AG04450 (cell line): ENCODE measurements around the gene PKN2. TPM values are rescaled to one million over a fixed set of nuclear protein-coding genes. Genes with fewer than 3 reads are reported as not detected.
A peak's percentile ranks its signal among the peaks of the same experiment; 100 is the strongest.

Experiments used
- CTCF ChIA-PET: fragments of 300-600, 350-600 bp; formaldehyde crosslinking; extraction: SDS; loops from one replicate; lab custom pipeline; 2022; ENCODE audit warnings: antibody characterized with exemption, inconsistent platforms; lab: Charles Lee
- POLR2A ChIA-PET: fragments of 350-600 bp; formaldehyde crosslinking; extraction: SDS; loops from one replicate; lab custom pipeline; 2021; ENCODE audit warnings: antibody characterized with exemption, inconsistent platforms; lab: Yijun Ruan, JAX
- DNase-seq: peaks from one replicate; pipeline ENCODE4 v3.0.0-alpha.2; 2011; ENCODE audit warnings: low read depth, low spot score
- H3K27ac ChIP-seq: one replicate; pipeline ENCODE4 v1.5.1; 2012; ENCODE audit warnings: low read depth, low read length, control low read depth
- H3K27me3 ChIP-seq: one replicate; pipeline ENCODE4 v1.6.0; 2012; ENCODE audit warnings: low read length; ENCODE audit not compliant: control insufficient read depth, insufficient read depth
- H3K4me3 ChIP-seq: 2 replicates; pipeline ENCODE4 v1.5.1; 2011; ENCODE audit warnings: mild to moderate bottlenecking, low read depth, low read length, control low read depth
- H3K9me3 ChIP-seq: 2 replicates; pipeline ENCODE4 v1.5.1; 2012; ENCODE audit warnings: low read length; ENCODE audit not compliant: control insufficient read depth, insufficient read depth
- CTCF ChIP-seq: IDR thresholded peaks from 2 replicates; pipeline ENCODE4 v1.5.1; 2011; ENCODE audit warnings: low read depth, low read length, control low read depth, inconsistent platforms
- polyA plus RNA-seq: library from polyadenylated mRNA; depleted of rRNA; stranded (reverse); fragments of >200 nt; gene quantifications from 2 replicates; pipeline ENCODE4 v1.2.3, GENCODE V29; 2011

The PKN2 gene
- polyA plus RNA-seq, 1 experiment = 35.9 TPM

DNA sequence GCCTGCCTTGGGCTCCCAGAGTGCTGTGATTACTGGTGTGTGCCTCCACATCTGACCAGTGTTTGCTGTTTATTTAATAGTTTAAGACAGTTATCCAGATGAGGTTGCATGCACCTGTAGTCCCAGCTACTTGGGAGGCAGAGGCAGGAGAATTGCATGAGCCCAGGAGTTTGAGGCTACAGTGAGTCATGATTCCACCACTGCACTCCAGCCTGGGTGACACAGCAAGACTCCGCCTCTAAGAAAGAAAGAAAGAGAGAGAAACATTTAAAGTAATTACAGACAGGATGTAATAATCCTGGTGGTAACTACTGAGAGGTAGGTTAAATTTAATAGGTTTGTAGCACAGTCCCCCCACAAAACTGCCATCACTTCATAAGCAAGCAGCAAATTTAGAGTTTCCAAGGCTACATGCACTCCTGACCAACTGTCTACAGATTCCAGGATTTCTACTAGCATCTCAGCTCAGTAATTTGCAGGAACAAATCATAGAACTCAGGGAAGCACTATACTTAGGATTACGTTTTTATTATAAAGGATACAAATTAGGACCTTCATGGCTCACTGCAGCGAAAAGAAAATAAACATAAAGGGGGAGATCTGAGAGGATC lies 89.6 kb downstream of the PKN2 start:
- no peak for TF ChIP-seq CTCF
- POLR2A ChIA-PET = interaction anchor here (0.7 kb wide), 1 partner anchor 72 kb away, joined by 5 read pairs; no protein-coding TSS in a partner anchor
- peak; percentile 13 for DNase-seq
- no peaks in the 10 kb centered on the region for H3K27me3 ChIP-seq
- no peak overlapping the region for H3K4me3 ChIP-seq
- H3K9me3 ChIP-seq = no peaks in the 10 kb centered on the region
- no peak overlapping the region for H3K27ac ChIP-seq
- CTCF ChIA-PET = no interaction called here

DNA sequence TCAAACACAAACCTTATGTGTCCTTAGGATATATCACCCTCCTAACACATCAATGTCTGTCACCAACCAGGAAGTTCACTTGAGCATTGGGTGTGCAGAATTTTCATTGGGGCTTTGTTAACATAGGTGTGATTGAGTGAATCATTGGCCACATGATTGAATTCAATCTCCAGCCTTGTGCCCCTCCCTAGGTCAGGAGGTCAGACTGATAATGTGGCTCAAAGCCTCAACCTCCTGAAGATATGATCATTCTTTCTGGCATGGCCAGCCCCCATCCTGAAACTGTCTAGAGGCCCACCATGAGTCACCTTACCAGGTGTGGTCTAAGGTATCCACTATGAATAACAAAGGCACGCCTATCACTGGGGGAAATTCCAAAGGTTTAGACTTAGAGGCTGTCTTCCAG lies 90.1 kb downstream of the PKN2 start:
- POLR2A ChIA-PET = no interaction called here
- Histone ChIP-seq H3K9me3 (no peaks in the 10 kb centered on the region), H3K27ac (no peak overlapping the region), H3K4me3 (no peak overlapping the region), H3K27me3 (no peaks in the 10 kb centered on the region)
- DNase-seq = no peak
- CTCF ChIA-PET = no interaction called here
- TF ChIP-seq CTCF = no peak

DNA sequence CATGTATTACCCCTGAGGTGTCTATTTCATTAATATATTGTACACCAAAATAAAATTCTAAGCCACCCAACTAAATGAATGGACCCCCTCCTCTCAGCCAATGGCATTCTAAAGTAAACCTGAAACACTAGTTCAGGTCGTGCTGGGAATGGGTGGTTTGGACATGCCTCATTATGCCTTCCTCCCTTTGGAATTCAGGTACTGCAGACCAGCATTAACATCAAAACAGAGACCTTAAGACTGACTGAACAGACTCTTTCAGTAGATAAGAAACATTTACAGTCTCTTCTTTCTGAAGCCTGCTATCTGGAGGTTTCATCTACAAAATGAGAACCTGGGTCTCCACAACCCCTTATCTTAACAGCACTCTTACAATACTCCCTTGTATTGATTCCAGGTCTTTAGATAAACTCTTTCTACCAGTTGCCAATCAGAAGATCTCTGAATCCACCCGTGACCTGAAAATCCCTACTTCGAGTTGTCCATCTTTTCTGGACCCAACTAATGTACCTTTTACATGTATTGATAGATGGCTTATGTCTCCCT lies 93.6 kb downstream of the PKN2 start:
- H3K4me3 ChIP-seq = no peak overlapping the region
- TF ChIP-seq CTCF = no peak
- no peak overlapping the region for H3K27ac ChIP-seq
- CTCF ChIA-PET = no interaction called here
- POLR2A ChIA-PET = no interaction called here
- DNase-seq = no peak
- no peaks in the 10 kb centered on the region for H3K27me3 ChIP-seq
- H3K9me3 ChIP-seq = no peaks in the 10 kb centered on the region

DNA sequence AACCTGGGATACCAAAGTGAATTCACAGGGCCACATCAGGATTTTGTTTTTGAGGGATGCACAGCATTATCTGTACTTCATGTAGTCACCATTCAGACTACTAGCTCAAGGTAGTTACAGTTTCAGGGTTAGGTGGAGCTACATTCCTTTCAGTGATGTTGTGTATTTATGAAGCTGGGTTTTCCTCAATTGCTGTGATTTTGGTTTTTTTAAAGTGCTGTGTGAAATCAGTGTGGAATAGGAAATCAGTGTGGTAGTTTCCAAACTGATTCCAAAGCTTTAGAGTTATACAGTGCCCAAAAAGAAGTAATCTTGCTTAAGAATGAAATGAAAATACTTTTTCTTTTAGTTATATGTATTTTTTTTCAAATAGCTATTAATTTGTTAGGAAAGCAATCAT lies 95.8 kb downstream of the PKN2 start:
- ChIA-PET CTCF (no interaction called here), POLR2A (no interaction called here)
- no peak for DNase-seq
- no peaks in the 10 kb centered on the region for H3K27me3 ChIP-seq
- H3K9me3 ChIP-seq = no peaks in the 10 kb centered on the region
- H3K4me3 ChIP-seq = no peak overlapping the region
- H3K27ac ChIP-seq = no peak overlapping the region
- no peak for TF ChIP-seq CTCF

DNA sequence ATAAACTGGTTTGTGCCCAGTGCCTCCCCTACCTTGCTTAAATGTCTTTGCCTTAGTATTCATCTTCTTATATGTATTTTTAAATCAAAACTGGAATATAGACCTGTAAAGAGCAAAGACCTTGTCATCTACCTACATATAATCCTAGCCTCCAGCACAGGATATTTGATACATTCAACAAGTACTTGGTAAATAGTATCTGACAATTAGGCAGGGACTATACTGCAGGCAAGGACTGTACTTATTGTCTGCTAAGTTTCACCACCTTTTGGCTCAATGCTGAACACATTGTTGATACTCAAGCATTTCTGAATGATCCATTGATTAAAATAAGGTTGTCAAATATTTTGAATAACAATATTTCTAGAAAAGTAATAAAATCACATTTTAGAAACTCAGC lies 96.4 kb downstream of the PKN2 start:
- ChIA-PET CTCF (interaction anchor here (0.8 kb wide), 1 partner anchor 16 kb away, joined by 3 read pairs; no protein-coding TSS in a partner anchor), POLR2A (interaction anchor here (1.1 kb wide), 1 partner anchor 96 kb away, joined by 4 read pairs; no protein-coding TSS in a partner anchor)
- Histone ChIP-seq H3K4me3 (no peak overlapping the region), H3K9me3 (no peaks in the 10 kb centered on the region), H3K27me3 (no peaks in the 10 kb centered on the region), H3K27ac (no peak overlapping the region)
- no peak for TF ChIP-seq CTCF
- DNase-seq = no peak
